Measurements from ENCODE around the gene EEF2. TPM values are rescaled to one million over a fixed set of nuclear protein-coding genes. Genes with fewer than 3 reads are reported as not detected.
"Not testable (repeated sequence)": the region's sequence is repeated elsewhere in the genome, so short reads cannot be mapped to it uniquely, and the experiment has no call there.

The EEF2 gene
- total RNA-seq, 4 donors from 2014 or later, result 936 to 2,469 (median 1,635) TPM

GRCh38 chr19:4010808-4011110 lies 25.5 kb upstream of the EEF2 start:
- H3K9me3 ChIP-seq, result no peaks in the 10 kb centered on the region
- no peak for TF ChIP-seq CTCF (IDR thresholded peaks at IDR 0.05)
- TF ChIP-seq POLR2A (IDR thresholded peaks at IDR 0.05), result no peak
- intact Hi-C loops (cut with DNase I; ENCODE audit: low total_unique reads), result no loop called here
- no peaks in the 10 kb centered on the region for H3K27me3 ChIP-seq
- H3K4me1 ChIP-seq, result peaks cover 0 to 42% of the 10 kb centered on the region in 2 donors
- H3K36me3 ChIP-seq, result no peaks in the 10 kb centered on the region
- DNase-seq, result no peak
- no peak overlapping the region for H3K27ac ChIP-seq
- no peak overlapping the region for H3K4me3 ChIP-seq

- TF ChIP-seq CTCF (IDR thresholded peaks at IDR 0.05) (no peak), POLR2A (IDR thresholded peaks at IDR 0.05) (no peak)
- Histone ChIP-seq H3K36me3 (no peaks in the 10 kb centered on the region), H3K27ac (no peak overlapping the region), H3K27me3 (no peaks in the 10 kb centered on the region), H3K4me1 (peaks cover 0 to 36% of the 10 kb centered on the region in 2 donors), H3K9me3 (no peaks in the 10 kb centered on the region), H3K4me3 (no peak overlapping the region)
- no peak for DNase-seq
- intact Hi-C loops (cut with DNase I; ENCODE audit: low total_unique reads), result no loop called here
Measured at GRCh38 chr19:4009990-4010807, 24.9 kb upstream of the EEF2 start.

GRCh38 chr19:4007836-4008539 lies 22.7 kb upstream of the EEF2 start:
- TF ChIP-seq POLR2A (IDR thresholded peaks at IDR 0.05), result no peak
- no peak for TF ChIP-seq CTCF (IDR thresholded peaks at IDR 0.05)
- Histone ChIP-seq H3K9me3 (no peaks in the 10 kb centered on the region), H3K27me3 (no peaks in the 10 kb centered on the region), H3K27ac (peak overlapping the region; percentile 79 to 89), H3K4me3 (peak overlapping the region; percentile 73 to 74), H3K36me3 (no peaks in the 10 kb centered on the region), H3K4me1 (peaks cover 0 to 24% of the 10 kb centered on the region in 2 donors)
- DNase-seq, result peak in 1 of 2 donors; percentile 41
- intact Hi-C loops (cut with DNase I; ENCODE audit: low total_unique reads), result no loop called here

GRCh38 chr19:4007021-4007835 lies 22.0 kb upstream of the EEF2 start, which contains the start of gene PIAS4:
Gene PIAS4, plus strand, starts transcription at chr19:4007736. Its CDS starts 25 bp downstream, at chr19:4007761.
- Histone ChIP-seq H3K9me3 (no peaks in the 10 kb centered on the region), H3K27ac (peak within 1 kb of the TSS; percentile 80 to 89), H3K4me3 (peak within 1 kb of the TSS; percentile 73 to 85), H3K36me3 (no peaks in the 10 kb centered on the region), H3K4me1 (peaks cover 0 to 24% of the 10 kb centered on the region in 2 donors), H3K27me3 (no peaks in the 10 kb centered on the region)
- DNase-seq, result peak; percentile 94 to 97
- TF ChIP-seq POLR2A (IDR thresholded peaks at IDR 0.05) (peak; percentile 52 to 70), CTCF (IDR thresholded peaks at IDR 0.05) (peak in 2 of 4 experiments; percentile 31 to 36)
- intact Hi-C loops (cut with DNase I; ENCODE audit: low total_unique reads), result no loop called here

GRCh38 chr19:4005436-4005835 lies 20.2 kb upstream of the EEF2 start:
- H3K4me3 ChIP-seq; H3K27ac ChIP-seq; H3K9me3 ChIP-seq; DNase-seq; H3K36me3 ChIP-seq; H3K27me3 ChIP-seq; intact Hi-C loops (cut with DNase I; ENCODE audit: low total_unique reads): not testable (repeated sequence)
- peaks cover 0 to 15% of the 10 kb centered on the region in 2 donors for H3K4me1 ChIP-seq

- H3K9me3 ChIP-seq; H3K4me3 ChIP-seq; H3K4me1 ChIP-seq; H3K36me3 ChIP-seq; H3K27ac ChIP-seq; H3K27me3 ChIP-seq; DNase-seq; intact Hi-C loops (cut with DNase I; ENCODE audit: low total_unique reads): not testable (repeated sequence)
Measured at GRCh38 chr19:4000798-4001197, 15.5 kb upstream of the EEF2 start.

- H3K36me3 ChIP-seq; H3K4me1 ChIP-seq; H3K27me3 ChIP-seq; H3K27ac ChIP-seq; H3K4me3 ChIP-seq; intact Hi-C loops (cut with DNase I; ENCODE audit: low total_unique reads); H3K9me3 ChIP-seq; DNase-seq: not testable (repeated sequence)
Measured at GRCh38 chr19:3998667-3999412, 13.6 kb upstream of the EEF2 start.

All from uterus (tissue), 4 donors.